Activated naive CD8-positive, alpha-beta T cell (primary cell): ENCODE results near the gene GSTT2.
"Not testable (repeated sequence)": the region's sequence is repeated elsewhere in the genome, so short reads cannot be mapped to it uniquely, and the experiment has no call there.

Experiments used
- H3K27ac Mint-ChIP-seq: one replicate; pipeline ENCODE4 v1.8.0; 2021; ENCODE audit warnings: mixed read lengths
- H3K27me3 Mint-ChIP-seq: one replicate; pipeline ENCODE4 v1.8.0; 2021; ENCODE audit warnings: mixed read lengths
- H3K36me3 Mint-ChIP-seq: one replicate; pipeline ENCODE4 v1.8.0; 2021; ENCODE audit warnings: mixed read lengths
- H3K4me1 Mint-ChIP-seq: one replicate; pipeline ENCODE4 v1.8.0; 2021; ENCODE audit warnings: low read depth, mixed read lengths
- H3K4me3 Mint-ChIP-seq: one replicate; pipeline ENCODE4 v1.8.0; 2021; ENCODE audit warnings: mild to moderate bottlenecking, mixed read lengths
- H3K9me3 Mint-ChIP-seq: one replicate; pipeline ENCODE4 v1.8.0; 2021; ENCODE audit warnings: low read depth, mixed read lengths

GSTT2 gene

GRCh38 chr22:23966568-23966967 is 13.4 kb upstream of the GSTT2 start, which contains the start of gene DDTL:
Gene DDTL, plus strand, starts transcription at chr22:23966888. Its CDS starts 27 bp downstream, at chr22:23966915.
- H3K27me3 Mint-ChIP-seq, H3K27ac Mint-ChIP-seq, H3K4me3 Mint-ChIP-seq, H3K9me3 Mint-ChIP-seq, H3K36me3 Mint-ChIP-seq: not testable (repeated sequence)
- peaks cover 16% of the 10 kb centered on the region for H3K4me1 Mint-ChIP-seq

GRCh38 chr22:23969071-23969470 is 10.9 kb upstream of the GSTT2 start:
- peaks cover 2% of the 10 kb centered on the region for H3K36me3 Mint-ChIP-seq
- H3K27me3 Mint-ChIP-seq = no peaks in the 10 kb centered on the region
- H3K4me3 Mint-ChIP-seq = peak overlapping the region; percentile 46
- no peaks in the 10 kb centered on the region for H3K9me3 Mint-ChIP-seq
- peaks cover 19% of the 10 kb centered on the region for H3K4me1 Mint-ChIP-seq
- peak overlapping the region; percentile 64 for H3K27ac Mint-ChIP-seq

GRCh38 chr22:23970201-23970641 is 9.7 kb upstream of the GSTT2 start:
- Mint-ChIP-seq H3K27me3 (no peaks in the 10 kb centered on the region), H3K9me3 (no peaks in the 10 kb centered on the region), H3K4me1 (peaks cover 19% of the 10 kb centered on the region), H3K27ac (peak overlapping the region; percentile 9), H3K4me3 (peak overlapping the region; percentile 51), H3K36me3 (peaks cover 2% of the 10 kb centered on the region)

- peaks cover 2% of the 10 kb centered on the region for H3K36me3 Mint-ChIP-seq
- H3K9me3 Mint-ChIP-seq = no peaks in the 10 kb centered on the region
- peak overlapping the region; percentile 9 for H3K27ac Mint-ChIP-seq
- H3K4me1 Mint-ChIP-seq = peaks cover 19% of the 10 kb centered on the region
- no peaks in the 10 kb centered on the region for H3K27me3 Mint-ChIP-seq
- peak overlapping the region; percentile 51 for H3K4me3 Mint-ChIP-seq
These were observed 9.0 kb upstream of the GSTT2 start for GRCh38 chr22:23970816-23971486.

GRCh38 chr22:23971927-23972326 is 8.0 kb upstream of the GSTT2 start:
- H3K4me3 Mint-ChIP-seq = peak overlapping the region; percentile 65
- H3K4me1 Mint-ChIP-seq = peaks cover 19% of the 10 kb centered on the region
- not testable (repeated sequence) for H3K27ac Mint-ChIP-seq, H3K9me3 Mint-ChIP-seq, H3K36me3 Mint-ChIP-seq, H3K27me3 Mint-ChIP-seq

- H3K27ac Mint-ChIP-seq, H3K27me3 Mint-ChIP-seq, H3K9me3 Mint-ChIP-seq, H3K4me3 Mint-ChIP-seq, H3K36me3 Mint-ChIP-seq: not testable (repeated sequence)
- H3K4me1 Mint-ChIP-seq = peaks cover 15% of the 10 kb centered on the region
These were observed 5.6 kb upstream of the GSTT2 start, which contains the start of gene DDT for GRCh38 chr22:23974345-23974744. Gene DDT, minus strand, starts transcription at chr22:23974441. Its CDS starts 27 bp downstream, at chr22:23974414.

GRCh38 chr22:23974836-23975352 is 5.0 kb upstream of the GSTT2 start:
- H3K27ac Mint-ChIP-seq, H3K27me3 Mint-ChIP-seq, H3K4me3 Mint-ChIP-seq, H3K9me3 Mint-ChIP-seq, H3K36me3 Mint-ChIP-seq: not testable (repeated sequence)
- peaks cover 11% of the 10 kb centered on the region for H3K4me1 Mint-ChIP-seq

- H3K36me3 Mint-ChIP-seq, H3K27ac Mint-ChIP-seq, H3K4me3 Mint-ChIP-seq, H3K27me3 Mint-ChIP-seq, H3K4me1 Mint-ChIP-seq, H3K9me3 Mint-ChIP-seq: not testable (repeated sequence)
These were observed 2.6 kb upstream of the GSTT2 start for GRCh38 chr22:23977304-23977703.

- not testable (repeated sequence) for H3K4me3 Mint-ChIP-seq
These were observed 633 bp downstream of the GSTT2 start for GRCh38 chr22:23980567-23980966.

GRCh38 chr22:23984430-23984829 is 4.5 kb downstream of the GSTT2 start:
- H3K36me3 Mint-ChIP-seq = no peaks in the 10 kb centered on the region
- H3K9me3 Mint-ChIP-seq = no peaks in the 10 kb centered on the region
- peaks cover 2% of the 10 kb centered on the region for H3K4me1 Mint-ChIP-seq
- no peaks in the 10 kb centered on the region for H3K27me3 Mint-ChIP-seq
- H3K4me3 Mint-ChIP-seq = no peak overlapping the region
- H3K27ac Mint-ChIP-seq = no peak overlapping the region

More at GRCh38 chr22:23980567-23980966, 633 bp downstream of the GSTT2 start:
- not testable (repeated sequence) for H3K27me3 Mint-ChIP-seq, H3K36me3 Mint-ChIP-seq, H3K4me1 Mint-ChIP-seq, H3K27ac Mint-ChIP-seq, H3K9me3 Mint-ChIP-seq

- H3K27me3 Mint-ChIP-seq = not testable (repeated sequence)
These were observed 6.2 kb downstream of the GSTT2 start for GRCh38 chr22:23986089-23986488.

GRCh38 chr22:23986538-23987178 is 6.7 kb downstream of the GSTT2 start:
- not testable (repeated sequence) for H3K27ac Mint-ChIP-seq, H3K9me3 Mint-ChIP-seq, H3K4me1 Mint-ChIP-seq, H3K4me3 Mint-ChIP-seq, H3K27me3 Mint-ChIP-seq, H3K36me3 Mint-ChIP-seq

More at GRCh38 chr22:23986089-23986488, 6.2 kb downstream of the GSTT2 start:
- not testable (repeated sequence) for H3K4me1 Mint-ChIP-seq, H3K36me3 Mint-ChIP-seq, H3K9me3 Mint-ChIP-seq, H3K27ac Mint-ChIP-seq, H3K4me3 Mint-ChIP-seq

GRCh38 chr22:23989583-23990244 is 9.8 kb downstream of the GSTT2 start:
- not testable (repeated sequence) for H3K27ac Mint-ChIP-seq, H3K27me3 Mint-ChIP-seq, H3K4me1 Mint-ChIP-seq, H3K36me3 Mint-ChIP-seq, H3K9me3 Mint-ChIP-seq, H3K4me3 Mint-ChIP-seq

- H3K27ac Mint-ChIP-seq, H3K9me3 Mint-ChIP-seq, H3K27me3 Mint-ChIP-seq, H3K4me1 Mint-ChIP-seq, H3K4me3 Mint-ChIP-seq, H3K36me3 Mint-ChIP-seq: not testable (repeated sequence)
These were observed 13.1 kb downstream of the GSTT2 start for GRCh38 chr22:23993080-23993479.

- H3K4me3 Mint-ChIP-seq, H3K27me3 Mint-ChIP-seq, H3K9me3 Mint-ChIP-seq, H3K36me3 Mint-ChIP-seq, H3K27ac Mint-ChIP-seq, H3K4me1 Mint-ChIP-seq: not testable (repeated sequence)
These were observed 13.7 kb downstream of the GSTT2 start for GRCh38 chr22:23993581-23994177.
